Amygdala (tissue), 56 donors: ENCODE data around the gene NBEA.

ENCODE experiments used
- DNase-seq, 56 donors: peaks; one replicate each; lab custom pipeline; 2025; lab: John Stamatoyannopoulos, UW

NBEA gene

DNA sequence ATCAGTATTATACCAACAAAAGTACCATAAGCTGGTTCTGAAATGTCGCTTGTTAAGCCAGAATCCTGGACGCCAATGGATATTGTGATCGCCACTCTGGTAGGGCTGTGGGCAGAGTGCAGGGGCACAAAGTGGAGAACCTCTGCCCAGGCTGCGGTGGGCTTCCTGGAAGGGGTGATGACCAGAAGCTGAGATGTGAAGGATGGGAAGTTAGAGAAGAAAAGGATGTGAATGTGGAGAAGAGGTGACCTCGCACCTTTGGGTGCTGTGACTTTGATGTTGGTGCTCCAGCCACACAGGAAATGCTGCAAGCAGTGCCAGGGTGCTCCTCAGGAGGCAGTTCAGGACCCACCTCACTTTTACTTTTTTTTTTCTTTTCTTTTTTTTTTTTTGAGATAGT, 742.4 kb downstream of the NBEA start:
- DNase-seq: no peak

DNA sequence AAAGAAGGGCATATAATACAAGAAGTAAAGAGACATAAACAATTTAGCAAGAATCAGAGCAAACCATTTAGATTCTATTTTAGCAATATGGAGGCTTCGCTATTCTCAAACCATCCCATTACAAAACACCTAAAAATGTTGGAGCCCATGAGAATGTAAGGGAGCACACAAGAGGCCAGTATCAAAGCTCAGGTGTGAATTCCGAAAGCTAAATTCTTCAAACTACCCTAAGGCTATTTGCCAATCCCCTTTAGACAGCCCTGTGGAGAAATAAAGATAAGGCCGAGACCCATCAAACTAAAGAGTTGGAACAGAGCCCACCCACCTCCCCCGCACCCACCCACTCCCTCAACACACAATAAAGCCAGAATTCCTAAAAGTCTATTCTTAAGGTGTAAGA, 745.3 kb downstream of the NBEA start:
- DNase-seq: no peak

DNA sequence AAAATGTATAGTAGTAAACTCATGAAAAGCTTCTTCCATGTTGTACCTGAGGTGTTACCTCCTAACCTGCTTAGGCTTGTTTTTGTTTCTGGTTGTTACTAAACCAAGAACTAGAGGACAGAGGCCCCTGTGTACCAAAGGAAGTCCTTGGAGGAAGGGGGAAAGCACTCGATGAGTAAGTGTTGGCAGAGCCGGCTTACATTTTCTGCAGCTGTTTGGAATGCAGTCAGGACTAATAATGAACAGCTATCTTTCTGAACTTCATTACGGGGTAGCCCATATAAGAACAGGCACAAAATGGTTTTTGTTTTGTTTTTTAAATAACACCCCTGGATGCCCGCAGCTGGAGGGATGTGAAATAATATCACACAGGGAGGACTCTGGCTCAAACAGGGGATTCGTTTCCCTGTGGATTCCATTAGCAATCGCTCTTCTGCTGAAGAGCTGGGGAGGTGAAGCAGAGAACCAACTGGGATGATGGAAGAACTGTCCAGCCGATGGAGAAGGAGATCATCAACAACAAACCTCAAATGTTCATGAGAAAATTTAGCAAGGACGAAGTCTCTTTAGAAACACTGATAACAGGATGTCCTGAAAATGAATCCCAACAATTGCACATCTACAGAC, 748.6 kb downstream of the NBEA start:
- DNase-seq: no peak

DNA sequence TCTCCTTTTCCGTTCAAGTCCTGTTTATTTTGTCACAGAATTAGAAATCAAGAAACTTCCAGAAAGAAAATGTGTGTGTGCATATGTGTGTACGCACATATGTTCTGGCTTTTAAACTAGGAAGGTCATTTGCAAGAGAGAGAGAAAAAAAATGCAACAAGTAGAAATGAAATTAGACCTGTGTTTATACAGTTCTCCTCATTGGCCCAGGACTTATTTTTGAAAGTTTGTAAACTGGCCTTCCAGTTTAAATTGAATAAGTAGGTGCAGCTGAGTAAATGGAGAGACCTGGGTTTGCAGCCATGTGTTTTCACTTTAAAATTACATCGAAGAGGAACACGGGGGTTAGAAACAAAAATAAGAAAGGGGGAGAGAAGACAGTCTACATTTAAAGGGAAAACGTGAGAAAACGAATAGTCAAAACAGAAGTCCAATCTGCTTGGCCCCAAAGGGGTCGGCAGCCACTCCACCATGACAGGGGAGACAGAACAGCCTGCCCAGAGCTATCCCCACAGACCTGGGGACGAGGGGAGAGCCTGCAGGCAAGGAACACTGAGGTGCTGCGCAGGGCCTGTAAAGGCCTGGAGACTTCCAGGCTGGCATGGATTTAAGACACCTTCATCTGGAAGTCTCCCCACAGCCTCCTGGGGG, 751.2 kb downstream of the NBEA start:
- no peak for DNase-seq

DNA sequence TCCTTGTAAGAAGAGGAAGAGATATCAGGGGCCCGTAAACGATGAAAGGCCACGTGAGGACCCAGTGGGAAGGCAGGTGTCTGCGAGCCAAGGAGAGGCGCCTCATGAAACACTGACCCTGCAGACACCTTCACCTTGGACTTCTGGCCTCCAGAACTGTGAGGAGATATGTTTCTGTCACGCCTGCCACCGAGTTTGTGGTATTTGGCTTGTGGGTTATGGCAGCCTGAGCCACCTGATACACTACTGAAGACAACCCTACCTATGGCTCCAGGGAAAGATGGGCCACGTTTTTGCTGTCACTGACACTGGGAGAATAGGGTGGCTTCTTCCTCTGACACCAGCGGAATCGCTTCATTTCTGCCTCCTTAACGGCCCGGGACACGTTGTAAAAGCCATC, 752.0 kb downstream of the NBEA start:
- no peak for DNase-seq

DNA sequence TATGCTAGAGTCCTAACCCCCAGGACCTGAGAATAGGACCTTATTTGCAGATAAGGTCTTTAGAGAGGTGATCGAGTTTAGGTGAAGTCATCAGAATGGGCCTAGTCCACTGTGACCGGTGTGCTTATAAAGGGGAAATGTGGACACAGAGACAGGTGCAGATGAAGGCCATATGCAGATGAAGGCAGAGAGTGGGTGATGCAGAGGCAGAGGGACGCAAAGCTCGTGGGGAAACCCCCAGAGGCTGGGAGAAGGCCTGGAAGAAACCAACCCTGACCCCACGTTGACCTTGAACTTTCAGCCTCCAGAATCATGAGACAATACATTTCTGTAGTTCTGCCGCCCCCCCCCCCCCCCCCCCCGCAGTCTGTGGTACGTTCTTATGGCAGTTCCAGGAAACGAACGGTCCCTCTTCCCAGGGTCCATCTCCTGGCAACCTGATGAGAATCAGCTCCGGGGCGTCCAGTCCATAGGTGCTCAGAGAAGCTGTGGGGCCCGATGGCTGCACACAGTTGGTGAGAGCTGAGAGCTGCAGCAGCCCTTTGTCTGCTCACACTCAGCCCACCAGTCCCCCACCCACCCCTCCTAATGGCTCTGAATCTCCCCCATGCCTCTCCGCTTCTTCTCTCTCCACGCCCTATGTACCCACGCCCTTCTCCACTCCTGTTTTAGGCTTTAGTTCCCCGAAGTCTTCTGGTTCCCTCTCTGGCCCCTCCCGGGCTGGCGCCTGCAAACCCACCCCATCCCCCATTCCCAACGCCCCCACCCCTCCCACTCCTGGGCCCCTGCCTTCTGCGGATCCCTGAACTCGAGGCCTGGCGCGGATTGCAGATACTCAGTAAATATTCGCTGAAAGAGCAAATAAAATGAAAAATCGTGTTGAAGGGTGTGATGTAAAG, 752.7 kb downstream of the NBEA start:
- DNase-seq: no peak

DNA sequence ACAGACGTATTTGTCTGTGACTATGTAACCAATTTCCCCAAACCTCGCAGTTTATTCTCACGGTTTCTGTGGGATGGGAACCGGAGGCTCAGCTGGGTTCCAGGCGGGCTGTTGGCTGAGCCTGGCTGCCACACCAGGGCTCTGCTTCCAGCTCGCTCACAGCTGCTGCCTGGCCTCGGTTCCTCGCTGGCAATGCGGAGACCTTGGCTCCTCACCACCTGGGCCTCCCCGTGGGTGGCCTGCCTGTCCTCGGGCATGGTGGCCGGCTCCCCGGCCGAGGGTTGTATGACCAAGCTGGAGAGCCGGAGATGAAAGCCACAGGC, 753.3 kb downstream of the NBEA start:
- no peak for DNase-seq

DNA sequence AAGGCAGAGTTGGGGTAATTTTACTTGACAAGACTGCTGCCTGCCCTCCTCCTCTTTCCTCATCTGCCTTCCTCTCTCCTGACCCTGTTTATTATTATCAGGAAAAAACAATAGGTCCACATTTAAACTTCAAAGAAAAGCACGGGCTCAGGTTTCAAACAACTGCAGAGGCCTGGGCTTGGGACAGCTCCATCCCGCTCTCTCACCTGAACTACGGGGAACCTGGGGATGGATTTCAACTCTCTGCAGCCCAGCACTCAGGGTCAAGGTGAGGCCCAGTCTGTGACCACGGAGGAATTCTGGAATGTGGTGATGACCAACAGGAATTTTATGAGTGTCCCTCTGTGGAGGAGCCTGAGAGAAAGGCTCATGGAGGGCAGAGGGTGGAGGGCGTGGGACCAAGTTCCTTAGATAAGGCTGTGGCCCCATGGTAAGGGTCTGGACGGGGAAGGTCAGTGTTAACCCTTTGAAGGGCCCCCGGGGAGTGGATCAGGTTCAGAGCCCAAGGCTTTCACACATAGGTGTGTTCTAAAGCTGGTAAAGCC, 755.2 kb downstream of the NBEA start:
- DNase-seq: no peak

DNA sequence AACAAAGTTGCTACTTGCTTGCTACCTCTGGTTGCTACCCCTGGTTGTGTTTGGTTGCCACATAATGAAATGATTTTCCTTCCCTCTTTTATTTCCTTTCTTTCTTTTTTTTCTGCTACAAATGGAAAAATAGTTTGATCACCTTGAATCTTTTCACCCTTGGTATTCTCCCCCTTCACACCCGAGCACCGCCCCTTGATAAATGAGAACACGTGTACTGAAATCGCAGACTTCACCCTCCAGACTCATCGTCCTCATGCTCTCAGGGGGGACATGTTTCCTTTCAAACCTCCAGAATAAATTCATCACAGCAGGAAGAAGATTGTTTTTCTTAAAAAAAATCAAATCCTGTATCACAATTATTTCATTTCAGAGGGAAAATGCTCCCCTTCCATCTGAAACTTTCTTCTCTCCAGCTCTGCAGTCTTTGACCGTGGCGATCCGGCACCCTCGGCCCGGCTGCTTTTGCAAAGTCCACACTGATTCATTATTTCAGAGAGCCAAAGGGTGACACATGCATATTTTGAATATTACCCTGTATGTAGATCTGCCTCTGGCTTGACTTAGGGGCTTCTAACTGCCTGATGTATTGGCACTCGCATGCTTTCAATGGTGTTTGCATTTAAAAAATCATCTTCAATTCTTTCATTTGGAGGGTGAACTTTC, 757.0 kb downstream of the NBEA start:
- no peak for DNase-seq

DNA sequence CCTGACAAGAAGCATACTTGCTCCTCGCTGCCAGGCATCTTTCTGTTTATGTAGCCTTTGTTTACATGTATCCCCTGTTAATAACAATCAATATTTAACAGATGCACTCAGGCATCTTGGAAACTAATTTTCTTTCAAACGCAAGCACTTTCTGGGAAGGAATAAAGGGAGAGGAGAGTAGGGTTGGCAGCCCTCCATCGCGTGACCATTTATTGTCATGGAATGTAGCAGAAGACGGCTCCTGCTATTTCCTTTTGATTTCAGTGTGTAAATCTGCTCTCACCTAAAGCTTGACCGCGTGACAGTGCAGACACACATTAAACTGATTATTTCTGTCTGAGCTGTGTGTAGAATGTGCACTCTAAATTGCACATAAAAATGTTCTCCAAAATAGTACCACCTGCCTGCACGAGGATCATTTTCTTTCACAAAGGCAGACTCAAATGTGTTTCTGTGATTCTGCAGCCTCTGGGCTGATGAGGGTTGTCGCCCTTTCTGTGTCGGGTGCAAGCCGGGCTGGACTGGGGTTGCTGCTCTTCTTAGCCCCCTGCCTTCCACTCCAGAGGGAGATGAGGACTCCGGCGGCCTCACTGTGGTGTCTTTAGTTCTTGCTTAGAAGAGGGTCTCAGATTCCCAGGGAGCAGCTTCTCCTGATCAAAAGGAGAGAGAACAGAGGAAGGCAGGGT, 757.9 kb downstream of the NBEA start:
- peak in 1 of 56 donors; percentile 5 for DNase-seq

DNA sequence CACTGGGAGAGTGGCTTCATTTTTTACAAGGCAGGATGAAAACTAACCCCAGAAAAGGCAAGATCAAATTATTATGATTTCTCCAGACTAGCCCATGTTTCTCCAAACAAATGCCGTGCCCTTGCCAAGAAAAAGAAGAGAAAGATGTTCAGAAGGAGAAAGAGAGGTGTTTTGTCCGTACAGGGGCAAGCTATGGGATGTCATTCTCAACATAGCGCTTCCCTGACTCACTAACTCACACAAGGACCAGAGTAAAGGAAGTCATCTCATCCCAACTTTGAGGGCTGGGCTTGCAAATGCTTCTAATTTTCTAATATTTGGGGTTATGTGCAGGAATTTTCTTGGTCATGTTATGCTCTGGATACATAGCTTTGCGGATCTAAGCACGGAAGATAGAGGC, 758.6 kb downstream of the NBEA start:
- no peak for DNase-seq

DNA sequence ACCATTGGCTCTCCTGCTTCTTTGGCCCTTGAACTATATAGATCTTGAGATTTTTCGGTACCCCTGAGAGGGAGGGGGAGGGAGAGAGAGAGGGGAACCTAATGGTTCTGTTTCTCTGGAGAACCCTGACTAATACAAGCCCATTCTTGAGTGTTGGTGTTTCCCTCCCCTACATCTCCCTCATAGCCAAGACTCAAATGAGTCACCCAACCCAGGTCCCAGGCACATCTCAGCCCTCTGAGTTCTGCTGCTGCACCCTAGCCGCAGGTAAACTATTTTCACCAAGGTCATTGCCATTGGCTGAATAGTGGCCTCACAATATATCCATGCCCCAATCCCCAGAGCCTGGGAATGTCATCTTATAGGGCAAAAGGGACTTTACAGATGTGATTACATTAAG, 760.2 kb downstream of the NBEA start:
- DNase-seq: no peak

DNA sequence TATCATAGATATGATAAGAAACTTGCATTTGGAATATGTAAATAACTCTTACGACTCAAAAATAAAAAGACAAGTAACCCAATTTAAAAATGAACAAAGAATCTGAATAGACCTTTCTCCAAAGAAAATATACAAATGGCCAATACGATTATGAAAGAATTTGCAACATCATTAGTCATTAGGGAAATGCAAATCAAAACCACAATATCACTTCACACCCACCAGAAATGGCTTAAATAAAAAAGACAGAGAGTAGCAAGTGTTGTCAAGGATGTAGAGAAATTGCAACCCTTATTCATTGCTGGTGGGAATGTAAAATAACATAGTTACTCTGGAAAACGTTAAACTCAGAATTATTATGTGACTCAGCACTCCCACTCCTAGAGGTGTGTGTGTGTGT, 761.0 kb downstream of the NBEA start:
- no peak for DNase-seq

DNA sequence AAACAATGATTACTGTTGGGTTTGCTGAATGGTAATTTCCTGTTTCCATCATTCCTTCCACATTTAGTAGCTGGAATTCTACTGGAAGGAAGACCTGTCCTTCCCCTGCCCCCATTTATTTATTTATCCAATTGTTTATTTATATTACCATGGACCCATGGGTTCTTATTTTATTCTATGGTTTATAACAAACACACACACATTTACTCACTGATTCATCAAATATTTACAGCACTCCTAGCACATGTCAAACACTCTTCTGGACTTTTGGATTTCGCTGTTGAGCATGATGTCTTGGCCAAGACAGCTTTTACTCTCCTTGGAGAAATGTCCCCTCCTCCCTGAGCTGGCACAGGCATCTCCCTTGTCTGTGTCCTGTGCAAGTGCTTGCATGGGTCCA, 762.3 kb downstream of the NBEA start:
- no peak for DNase-seq

DNA sequence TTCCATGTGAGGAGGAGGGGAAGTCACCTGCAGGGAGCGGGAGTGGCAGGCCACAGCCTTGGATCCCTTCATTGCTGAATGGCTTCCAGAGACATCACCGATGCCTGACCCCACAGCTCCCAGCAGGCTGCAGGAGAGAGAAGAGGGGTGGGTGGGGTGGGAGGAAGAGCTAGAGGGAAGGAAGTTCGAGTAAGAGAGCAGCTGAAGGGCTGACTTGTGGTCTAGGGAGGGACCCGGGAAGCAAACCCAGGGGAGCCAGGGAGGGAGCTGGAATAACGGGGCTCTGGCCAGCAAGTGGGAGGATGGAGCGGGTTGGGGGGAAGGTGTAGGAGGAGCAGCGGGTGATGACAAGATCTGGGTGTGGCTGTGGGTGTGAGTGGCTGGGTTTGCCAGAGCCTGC, 764.2 kb downstream of the NBEA start:
- no peak for DNase-seq

DNA sequence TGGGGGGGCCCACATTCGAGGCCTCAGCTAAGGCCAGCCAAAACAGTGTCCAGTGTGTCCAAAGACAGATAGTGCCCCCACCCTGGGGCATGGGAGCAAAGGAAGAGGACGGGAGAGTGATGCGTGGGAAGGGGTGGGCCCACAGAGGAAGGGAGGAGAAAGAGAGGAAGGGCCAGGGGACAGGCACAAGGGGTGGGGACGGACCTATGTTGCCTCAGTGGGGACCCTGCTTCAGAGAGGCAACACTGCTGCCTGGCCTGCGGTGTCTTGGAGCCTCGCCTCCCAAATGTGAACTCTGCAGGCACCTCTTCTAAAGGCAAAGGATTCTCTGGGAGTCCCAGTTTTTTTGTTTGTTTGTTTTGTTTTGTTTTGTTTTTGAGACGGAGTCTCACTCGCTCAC, 764.7 kb downstream of the NBEA start:
- DNase-seq: no peak

DNA sequence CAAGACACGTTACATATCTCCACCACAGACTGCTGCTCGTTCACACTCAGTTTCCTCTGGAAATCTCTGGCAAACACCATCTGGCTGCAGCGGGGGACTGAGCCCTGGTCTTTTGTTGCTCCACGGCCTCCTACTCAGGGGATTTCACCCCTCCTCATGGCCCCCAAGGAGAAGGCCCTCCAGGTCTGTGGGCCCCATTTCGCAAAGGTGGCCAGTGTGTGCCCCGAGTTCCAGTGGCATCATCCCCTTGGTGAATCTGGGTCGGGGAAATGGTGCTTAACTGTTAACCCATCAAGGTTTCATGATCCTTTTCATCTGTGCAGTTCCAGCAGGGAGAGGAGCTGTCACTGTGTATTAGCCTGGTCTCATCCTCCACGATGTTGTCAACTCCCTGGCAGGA, 769.8 kb downstream of the NBEA start:
- no peak for DNase-seq

DNA sequence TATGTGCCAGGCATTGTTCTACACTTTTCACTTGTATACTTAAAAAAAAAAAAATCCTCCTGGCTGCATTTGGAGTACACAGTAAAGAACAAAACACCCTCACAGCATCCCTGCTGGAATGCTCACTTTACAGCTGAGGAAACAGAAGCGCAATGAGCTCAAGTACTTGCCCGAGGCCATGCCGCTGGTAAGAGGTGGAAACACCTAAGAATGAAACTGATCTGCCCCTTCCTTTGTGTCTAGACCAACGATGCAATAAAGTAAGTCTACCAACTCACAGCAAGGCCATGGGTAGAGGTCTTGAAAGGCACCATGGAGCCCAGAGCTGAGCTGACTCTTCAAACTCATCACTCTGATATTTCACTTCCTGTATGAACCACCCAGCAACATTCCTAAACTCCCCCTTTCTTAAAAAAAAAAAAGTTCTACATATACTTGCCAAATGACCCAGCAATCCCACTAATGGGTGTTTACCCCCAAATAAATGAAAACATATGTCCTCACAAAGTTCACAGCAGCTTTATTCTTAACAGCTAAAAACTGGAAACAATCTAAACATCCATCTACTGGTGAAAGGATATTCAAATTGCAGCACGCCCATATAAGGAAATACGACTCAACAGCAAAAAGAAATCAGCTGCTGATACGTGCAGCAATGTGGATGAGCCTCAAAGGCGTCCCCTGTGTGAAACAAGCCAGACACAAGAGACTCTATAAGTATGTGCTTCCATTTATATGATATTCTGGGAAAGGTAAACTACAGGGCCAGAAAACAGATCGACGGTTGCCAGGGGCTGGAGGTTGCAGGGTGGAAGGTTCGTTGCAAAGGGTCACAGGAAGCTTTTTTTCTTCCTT, 771.1 kb downstream of the NBEA start:
- no peak for DNase-seq

DNA sequence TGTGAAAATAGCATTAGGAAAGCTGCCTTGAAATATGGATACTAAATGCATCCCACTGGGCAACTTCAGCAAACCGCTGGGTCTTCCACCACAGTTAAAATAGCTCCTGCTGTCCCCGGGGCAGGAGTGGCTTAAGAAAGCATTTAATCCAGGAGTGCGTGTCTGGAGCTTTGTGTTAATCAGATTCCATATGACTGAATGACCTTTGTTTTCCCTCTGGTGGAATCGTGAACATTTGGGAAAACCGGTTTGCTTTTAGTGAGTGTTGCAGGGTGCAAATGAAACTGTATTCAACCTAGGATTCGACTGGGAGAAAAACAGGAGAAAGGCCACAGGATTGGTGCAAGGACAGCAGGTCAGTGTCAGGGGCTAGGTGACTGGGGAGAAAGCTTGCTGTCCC, 772.1 kb downstream of the NBEA start:
- no peak for DNase-seq
